Stimulated activated CD4-positive, alpha-beta T cell treated with anti-CD3 and anti-CD28 coated beads, Interleukin-15, amount 100 ng/mL, for 48 hours (primary cell): ENCODE measurements around the gene BRIP1.
"Not testable (repeated sequence)": the region's sequence is repeated elsewhere in the genome, so short reads cannot be mapped to it uniquely, and the experiment has no call there.

ENCODE experiments used
- DNase-seq, 2 donors: peaks; one replicate each; pipeline ENCODE4 v3.0.0-alpha.2; 2020; ENCODE audit warnings: low read depth in 2 of 2

The BRIP1 gene

DNA sequence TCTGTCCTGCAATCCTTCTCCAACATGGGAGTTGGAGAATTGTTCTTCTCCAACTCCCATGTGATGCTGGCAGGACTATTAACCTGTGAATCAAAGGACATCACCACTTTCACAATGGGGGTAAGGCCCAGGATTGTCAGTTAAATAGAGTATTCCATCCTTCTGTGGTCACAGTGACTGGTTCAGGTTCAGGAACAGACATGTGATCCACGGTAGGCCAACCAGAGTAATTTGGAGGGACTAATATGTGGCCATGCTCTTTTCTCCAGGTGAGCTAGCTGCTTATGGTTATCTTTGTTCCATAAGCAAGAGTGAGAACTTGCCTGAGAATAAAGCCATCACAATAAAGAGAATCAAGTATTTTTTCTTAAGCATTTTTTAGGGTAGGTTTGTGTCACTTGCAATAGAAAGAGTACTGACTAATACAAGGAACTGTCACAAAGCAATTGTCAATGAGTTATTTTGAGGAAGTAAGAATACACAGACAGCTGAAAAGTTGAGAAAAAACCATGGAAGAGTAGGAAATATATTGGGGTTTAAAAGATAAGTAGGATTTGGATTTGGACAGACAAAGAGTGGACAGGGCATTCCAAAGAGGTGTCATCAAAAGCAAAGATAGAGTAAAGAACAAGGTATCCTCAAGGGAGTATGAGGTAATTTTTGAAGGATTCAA is 63.4 kb downstream of the BRIP1 start:
- DNase-seq: no peak

DNA sequence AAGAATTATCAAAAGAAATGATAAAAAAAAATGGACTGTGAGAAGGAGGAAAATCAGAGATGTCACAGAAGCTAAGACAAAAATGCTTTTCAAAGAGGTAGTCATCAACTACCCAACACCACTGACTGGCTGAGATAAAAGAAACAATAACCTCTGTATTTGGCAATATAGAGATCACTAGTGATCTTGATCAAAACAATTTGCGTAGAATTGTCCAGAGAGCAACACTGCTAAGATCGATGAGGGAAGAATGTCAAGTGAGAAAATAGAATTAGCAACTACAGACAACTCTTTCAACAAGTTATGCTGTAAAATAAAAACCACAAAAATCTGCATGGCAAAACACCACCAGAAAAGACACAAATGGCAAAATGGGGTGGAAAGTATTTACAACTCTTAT is 66.0 kb downstream of the BRIP1 start:
- no peak for DNase-seq

DNA sequence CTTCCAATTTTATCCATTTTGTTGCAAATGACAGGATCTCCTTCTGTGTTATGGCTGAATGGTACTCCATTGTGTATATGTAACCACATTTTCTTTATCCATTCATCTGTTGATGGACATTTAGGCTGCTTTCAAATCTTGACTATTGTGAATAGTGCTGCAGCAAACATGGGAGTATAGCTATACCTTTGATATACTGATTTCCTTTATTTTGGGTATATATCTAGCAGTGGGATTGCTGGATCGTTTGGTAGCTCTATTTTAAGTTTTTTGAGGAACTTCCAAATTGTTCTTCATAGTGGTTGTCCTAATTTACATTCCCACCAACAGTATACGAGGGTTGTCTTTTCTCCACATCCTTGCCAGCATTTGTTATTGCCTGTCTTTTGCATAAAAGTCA is 67.8 kb downstream of the BRIP1 start:
- DNase-seq: no peak

DNA sequence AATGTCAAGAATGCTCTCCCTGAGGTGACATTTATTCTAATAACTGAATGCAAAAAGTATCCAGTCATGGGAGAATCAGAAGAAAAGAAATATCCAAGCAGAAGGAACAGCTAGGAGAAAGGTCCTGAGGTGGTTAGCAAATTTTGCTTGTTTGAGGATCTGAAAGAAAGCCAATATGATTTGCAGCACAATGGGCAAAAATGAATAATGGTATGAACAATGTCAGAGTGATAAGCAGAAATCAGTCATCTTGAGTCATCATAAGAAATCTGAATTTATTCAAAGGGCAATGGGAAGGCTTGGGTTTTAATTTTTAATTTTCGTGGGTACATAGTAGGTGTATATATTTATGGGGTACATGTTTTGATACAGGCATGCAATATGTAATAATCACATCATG is 68.5 kb downstream of the BRIP1 start:
- DNase-seq: no peak

DNA sequence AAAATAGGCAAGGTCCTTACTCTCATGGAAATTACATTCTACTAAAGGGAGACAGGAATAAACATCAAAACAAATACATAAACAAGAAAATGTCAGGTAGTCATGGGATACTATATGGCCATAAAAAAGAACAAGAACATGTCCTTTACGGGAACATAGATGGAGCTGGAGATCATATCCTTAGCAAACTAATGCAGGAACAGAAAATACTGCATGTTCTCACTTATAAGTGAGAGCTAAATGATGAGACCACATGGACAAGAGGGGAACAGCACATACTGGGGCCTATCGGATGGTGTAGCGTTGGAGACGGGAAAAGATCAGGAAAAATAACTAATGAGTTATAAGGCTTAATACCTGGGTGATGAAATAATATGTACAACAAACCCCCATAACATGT is 69.1 kb downstream of the BRIP1 start:
- DNase-seq: no peak

DNA sequence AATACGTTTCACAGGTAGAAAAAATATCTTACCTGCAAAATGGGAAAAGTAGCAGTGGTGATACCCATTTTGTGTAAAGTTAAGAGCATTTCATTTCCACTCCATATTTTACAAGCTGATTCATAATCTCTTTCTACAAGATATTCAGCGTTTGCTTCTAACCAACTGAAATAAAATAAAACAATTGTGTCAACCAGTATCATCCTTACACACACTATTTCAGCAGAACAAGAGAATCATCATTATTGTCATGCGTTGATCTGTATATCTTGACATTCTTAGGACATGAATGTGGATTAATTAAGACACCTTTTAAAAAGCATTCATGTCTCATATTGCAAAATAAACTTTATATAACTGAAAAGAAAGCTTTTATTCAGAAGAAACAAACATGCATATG is 69.8 kb downstream of the BRIP1 start:
- DNase-seq: no peak

DNA sequence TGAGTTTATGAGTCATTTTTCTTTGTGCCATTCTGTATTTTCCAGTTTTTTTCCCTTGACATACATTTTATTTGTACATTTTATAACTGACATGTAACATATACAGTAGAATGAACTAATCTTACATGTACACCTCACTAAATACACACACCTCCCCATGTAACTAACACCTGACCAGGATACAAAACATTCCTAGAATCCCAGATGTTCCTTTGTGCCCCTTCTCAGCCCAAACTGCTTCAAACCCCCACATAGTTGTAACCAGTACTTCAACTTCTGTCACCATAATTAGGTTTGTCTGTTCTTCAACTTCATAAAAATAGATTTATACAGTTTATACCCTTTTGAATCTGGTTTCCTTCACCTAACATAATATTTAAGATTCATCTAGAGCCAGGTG is 73.5 kb downstream of the BRIP1 start:
- no peak for DNase-seq

DNA sequence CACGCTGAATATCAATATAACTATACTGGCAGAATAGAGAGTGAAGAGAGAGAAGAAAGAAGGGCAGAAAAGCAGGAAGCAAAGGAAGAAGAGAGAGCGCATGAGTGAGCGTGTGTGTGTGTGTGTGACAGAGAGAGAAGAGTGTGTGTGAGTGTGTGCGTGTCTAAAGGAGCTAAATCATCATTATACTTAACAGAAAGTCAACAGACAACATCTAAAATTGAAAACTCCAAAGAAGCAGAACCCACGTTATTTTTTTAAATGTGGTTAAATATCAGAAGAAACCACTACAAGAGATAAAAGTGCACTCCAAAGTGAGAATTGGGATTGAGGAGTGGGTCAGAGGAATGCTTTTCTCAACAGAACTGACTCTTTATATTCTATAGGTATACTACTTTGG is 77.2 kb downstream of the BRIP1 start:
- no peak for DNase-seq

DNA sequence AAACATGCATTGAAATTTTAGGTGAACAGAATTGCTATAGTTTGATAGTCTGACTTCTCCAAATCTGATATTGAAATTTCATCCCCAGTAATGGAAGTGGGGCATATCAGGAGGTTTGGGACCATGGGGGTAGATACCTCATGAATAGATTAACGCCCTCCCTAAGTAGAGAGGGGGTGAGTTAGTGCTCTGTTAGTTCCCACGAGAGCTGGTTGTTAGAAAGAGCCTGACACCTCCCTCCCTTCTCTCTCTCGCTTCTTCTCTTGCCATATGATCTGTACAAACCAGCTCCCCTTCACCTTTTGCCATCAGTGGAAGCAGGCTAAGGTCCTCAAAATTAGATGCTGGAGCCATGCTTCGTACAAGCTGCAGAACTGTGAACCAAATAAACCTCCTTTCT is 78.8 kb downstream of the BRIP1 start:
- no peak for DNase-seq

DNA sequence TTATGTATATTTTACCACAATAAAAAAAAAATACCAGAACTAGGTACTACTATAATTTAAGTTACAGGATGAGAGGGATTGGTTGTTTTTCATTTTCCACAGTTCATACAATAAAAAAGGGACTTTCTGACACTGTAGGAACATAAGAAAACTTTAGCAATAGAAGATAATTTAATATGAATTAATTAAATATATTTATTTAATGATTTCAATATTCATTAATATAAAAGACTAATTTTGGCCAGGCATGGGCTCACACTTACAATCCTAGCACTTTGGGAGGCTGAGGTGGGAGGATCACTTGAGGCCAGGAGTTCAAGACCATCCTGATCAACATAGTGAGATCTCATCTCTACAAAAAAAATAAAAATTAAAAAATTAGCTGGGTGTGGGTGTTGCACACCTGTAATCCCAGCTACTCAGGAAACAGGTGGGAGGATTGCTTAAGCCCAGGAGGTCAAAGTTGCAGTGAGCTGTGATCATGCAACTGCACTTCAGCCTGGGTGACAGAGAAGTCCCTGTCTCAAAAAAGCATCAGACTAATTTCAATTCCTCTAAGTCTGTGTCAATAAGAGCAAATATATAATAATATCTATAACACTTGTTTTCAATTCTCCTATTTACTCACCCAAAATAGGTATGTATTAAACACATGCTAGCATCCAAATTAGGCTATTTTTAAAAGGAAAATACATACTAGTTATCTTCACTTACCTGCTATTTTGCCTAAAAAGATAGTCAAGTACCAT is 79.6 kb downstream of the BRIP1 start:
- no peak for DNase-seq

DNA sequence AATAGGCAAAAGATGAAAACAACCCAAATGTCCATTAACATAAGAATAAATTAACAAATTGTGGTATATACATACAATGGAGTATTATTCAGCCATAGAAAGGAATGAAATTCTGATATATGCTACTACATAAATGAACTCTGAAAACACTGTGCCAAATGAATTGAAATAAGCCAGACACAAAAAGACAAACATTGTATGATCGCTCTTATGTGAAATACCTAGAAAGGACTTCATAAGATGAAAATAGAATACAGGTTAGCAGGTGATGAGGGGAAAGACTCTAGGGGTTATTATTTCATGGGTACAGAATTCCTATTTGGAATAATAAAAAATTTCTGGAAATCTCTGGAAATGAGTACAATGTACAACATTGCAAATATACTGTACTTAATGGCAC is 80.2 kb downstream of the BRIP1 start:
- no peak for DNase-seq

DNA sequence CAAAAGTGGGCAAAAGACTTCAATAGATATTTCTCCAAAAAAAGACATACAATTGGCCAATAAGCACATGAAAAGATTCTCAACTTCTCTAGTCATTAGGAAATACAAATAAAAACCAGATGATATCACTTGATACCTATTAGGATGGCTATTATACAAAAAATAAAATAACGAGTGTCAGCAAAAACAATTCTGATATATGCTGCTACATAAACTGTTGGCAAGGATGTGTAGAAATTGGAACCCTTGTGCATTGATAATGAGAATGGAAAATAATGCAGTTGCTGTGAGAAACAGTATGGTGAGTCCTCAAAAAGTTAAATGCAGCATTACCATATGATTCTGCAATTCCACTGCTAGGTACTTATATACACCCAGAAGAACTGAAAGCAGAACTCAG is 80.6 kb downstream of the BRIP1 start:
- no peak for DNase-seq

DNA sequence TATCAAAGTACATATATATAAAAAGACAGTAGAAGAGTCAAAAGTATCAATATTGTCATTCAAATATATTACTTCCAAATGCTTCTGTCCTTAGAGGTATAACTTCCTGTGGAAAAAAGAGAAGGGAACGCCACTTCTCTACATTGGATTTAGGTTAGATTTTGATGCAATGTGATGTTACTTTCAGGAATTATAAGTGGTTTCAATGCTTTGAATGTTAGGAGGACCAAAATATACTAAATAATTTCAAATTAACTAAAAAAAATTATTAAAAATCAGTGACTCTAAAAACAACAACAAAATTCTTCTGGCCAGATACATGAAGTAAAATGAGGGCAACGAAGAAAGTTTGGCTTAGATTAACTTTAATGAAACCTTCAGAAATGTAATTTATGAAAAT is 88.0 kb downstream of the BRIP1 start:
- no peak for DNase-seq

DNA sequence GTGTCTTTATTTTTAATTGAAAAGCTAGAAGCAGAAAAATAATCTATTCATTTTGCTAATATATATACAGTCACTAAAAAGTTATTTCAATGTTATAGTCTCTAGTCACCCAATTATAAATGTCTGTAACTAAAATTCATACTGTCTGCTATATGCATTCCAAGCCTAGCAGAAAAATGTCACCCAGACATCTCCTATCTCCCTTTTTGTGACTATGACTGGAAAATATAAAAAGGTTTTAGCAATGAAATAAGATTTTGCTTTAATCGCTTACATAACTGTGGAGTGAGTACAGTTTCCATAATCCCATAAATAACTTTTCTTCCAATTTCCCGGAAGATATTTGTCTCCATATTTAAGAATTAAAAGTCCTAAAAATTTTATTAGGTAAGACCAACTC is 88.6 kb downstream of the BRIP1 start:
- no peak for DNase-seq

DNA sequence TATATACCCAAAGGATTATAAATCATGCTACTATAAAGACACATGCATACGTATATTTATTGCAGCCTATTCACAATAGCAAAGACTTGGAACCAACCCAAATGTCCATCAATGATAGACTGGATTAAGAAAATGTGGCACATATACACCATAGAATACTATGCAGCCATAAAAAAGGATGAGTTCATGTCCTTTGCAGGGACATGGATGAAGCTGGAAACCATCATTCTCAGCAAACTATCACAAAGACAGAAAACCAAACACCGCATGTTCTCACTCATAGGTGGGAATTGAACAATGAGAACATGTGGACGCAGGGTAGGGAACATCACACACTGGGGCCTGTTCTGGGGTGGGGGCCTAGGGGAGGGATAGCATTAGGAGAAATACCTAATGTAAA is 89.2 kb downstream of the BRIP1 start:
- not testable (repeated sequence) for DNase-seq

DNA sequence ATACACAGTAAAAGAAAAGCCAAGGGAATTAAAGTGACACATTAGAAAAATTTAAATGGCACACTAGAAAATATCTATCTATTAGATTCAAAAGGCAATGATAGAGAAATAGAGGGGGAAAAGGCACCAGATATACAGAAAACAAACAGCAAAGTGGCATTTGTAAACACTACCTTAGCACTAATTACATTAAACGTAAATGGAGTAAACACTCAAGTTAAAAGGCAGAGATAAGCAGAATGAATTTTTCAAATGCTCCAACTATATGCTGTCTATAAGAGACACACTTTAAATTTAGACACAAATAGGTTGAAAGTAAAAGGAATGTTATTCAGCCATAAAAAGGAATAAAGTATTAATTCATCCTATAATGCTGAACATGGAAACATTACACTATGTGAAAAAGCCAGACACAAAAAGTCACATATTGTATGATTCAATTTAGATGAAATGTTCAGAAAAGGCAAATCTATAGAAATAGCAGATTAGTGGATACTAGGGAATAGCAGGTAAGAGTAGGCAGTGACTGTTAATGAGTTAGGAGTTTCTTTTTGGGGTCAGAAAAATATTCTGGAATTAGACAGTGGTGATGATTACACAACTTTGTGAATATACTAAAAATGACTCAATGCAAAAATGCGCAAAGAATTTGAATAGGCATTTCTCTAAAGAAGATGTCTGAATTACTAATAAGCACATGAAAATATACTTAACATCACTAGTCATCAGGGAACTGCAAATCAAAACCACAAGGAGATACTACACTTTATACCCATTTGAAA is 92.4 kb downstream of the BRIP1 start:
- DNase-seq: no peak

DNA sequence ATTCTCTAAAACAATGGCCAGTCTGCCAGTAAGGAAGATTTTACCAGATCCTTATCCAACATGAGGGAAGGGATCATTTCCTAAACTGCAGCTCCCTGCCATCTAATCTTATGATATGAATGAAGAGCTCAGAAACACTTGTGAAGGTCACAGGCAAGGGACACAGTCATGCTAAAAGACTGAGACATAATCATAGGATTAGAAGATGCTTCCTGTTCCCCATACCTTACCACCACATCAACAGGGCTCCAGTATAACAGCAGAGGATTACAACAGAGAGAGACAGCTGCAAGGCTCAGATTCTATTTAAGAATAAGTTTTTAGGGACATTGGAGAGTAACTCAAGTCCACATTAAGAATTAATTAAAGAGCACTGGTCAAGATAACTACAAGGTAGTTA is 93.3 kb downstream of the BRIP1 start:
- DNase-seq: no peak

DNA sequence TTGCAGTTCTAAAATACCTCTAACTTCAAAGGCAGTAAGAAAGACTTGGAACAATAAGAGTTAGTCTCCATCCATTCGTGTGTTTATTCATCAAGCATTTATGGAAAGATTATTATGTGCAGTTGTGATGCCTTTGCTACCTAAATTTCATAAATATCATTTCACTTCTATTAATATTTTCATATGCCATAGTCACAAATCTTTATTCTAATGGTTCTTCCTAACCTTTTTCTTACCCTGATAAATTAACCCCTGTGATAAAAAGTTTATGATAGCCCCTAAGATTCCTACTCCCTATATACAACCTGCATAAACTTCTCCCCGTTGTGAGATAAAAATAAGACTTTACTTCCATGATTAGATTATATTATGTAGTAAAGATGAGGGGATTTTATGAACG is 94.9 kb downstream of the BRIP1 start:
- DNase-seq: no peak

DNA sequence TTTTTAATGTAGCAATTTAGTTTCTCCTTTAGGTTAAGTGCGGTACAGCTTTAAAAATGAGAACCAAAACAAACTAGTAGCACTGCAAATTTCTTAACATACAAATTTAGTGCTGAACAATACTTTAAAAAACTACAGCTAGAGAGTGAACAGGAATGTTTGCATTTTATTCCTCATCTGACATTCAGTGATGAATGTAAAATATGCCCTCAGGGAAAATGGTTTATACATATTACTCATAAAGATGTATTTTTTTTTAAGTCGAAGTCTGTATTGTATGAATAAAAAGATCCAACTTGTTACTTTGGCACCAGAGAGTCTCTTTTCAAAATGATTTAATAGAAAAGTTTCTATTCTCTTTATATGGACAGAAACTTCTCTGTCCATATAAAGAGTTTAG is 96.8 kb downstream of the BRIP1 start:
- no peak for DNase-seq

DNA sequence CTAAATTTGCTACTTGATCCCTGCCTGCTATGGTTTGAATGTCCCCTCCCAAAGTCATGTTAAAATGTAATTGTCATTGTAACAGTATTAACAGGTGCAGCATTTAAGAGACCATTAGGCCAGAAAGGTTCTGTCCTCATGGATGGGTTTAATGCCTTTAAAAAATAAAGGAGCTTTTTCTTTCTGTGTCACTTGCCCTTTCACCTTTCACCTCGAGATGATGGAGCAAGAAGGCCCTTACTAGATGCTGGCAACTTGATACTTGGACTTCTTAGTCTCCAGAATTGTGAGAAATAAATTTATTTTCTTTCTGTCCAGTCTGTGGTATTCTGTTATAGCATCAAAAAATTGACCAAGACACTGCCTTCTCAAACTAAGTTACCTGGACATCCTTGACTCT is 98.5 kb downstream of the BRIP1 start:
- no peak for DNase-seq

DNA sequence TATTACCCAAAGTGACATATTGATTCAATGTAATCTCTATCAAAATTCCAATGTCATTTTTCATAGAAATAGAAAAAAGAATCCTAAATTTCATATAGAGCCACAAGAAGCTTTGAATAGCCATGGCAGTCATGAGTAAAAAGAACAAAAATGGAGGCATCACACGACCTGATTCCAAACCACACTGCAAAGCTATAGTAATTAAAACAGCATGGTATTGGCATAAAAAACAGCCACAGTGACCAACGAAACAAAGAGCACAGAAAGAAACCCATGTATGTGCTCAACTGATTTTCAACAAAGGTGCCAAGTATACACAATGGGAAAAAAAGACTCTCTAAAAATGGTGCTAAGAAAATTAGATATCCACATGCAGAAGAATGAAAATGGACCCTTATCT is 101.5 kb downstream of the BRIP1 start:
- no peak for DNase-seq

DNA sequence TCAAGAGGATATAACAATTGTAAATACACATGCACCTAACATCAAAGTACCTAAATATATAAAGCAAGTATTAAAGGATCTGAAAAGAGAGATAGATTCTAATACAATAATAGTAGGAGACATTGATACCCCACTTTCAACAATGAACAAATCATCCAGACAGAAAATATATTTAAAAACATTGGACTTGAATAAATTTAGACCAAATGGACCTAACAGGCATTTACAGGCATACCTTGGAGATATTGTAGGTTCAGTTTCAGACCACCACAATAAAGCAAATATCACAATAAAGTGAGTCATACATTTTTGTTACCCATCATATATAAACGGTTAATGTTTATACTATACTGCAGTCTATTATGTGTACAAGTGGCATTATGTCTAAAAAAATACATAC is 104.0 kb downstream of the BRIP1 start:
- no peak for DNase-seq

DNA sequence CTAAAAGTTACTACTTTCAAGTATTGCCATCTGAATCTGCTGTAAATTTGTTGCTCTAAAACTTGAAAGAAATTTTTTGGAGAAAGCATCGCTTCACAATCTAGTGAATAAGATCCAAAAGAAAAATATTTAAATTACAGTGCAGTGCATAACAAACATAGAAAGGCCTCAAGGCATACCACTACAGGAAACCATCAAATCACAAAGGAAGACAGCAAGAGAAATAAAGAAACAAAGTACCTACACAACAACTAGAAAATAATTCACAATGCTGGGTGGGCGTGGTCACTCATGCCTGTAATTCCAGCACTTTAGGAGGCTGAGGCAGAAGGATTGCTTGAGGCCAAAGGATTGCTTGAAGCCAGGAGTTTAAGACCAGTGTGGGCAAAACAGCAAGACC is 104.9 kb downstream of the BRIP1 start:
- no peak for DNase-seq
